HUES48 (cell line): ENCODE measurements around the gene POU6F2.
"Not testable (repeated sequence)": the region's sequence is repeated elsewhere in the genome, so short reads cannot be mapped to it uniquely, and the experiment has no call there.

Experiments used
- H3K27ac ChIP-seq: one replicate; pipeline ENCODE4 v1.7.0; 2013; ENCODE audit warnings: low read depth, low read length, inconsistent platforms
- H3K27me3 ChIP-seq: 2 replicates; pipeline ENCODE4 v1.6.1; 2013; ENCODE audit warnings: mild to moderate bottlenecking, low read length; ENCODE audit not compliant: control insufficient read depth, insufficient read depth
- H3K36me3 ChIP-seq: 2 replicates; pipeline ENCODE4 v1.6.1; 2013; ENCODE audit warnings: low read length; ENCODE audit not compliant: control insufficient read depth, insufficient read depth
- H3K4me1 ChIP-seq: 2 replicates; pipeline ENCODE4 v1.6.1; 2013; ENCODE audit warnings: mild to moderate bottlenecking, low read length; ENCODE audit not compliant: control insufficient read depth, insufficient read depth
- H3K4me3 ChIP-seq: 2 replicates; pipeline ENCODE4 v1.5.1; 2013; ENCODE audit warnings: mild to moderate bottlenecking, low read depth, low read length
- H3K9ac ChIP-seq: 2 replicates; pipeline ENCODE4 v1.6.1; 2013; ENCODE audit warnings: mild to moderate bottlenecking, low read depth, low read length, moderate library complexity
- H3K9me3 ChIP-seq: 2 replicates; pipeline ENCODE4 v1.6.1; 2013; ENCODE audit warnings: low read length; ENCODE audit not compliant: control insufficient read depth, insufficient read depth

Gene POU6F2

GRCh38 chr7:39372383-39372782, 394.7 kb downstream of the POU6F2 start:
- no peaks in the 10 kb centered on the region for H3K36me3 ChIP-seq
- no peak overlapping the region for H3K27ac ChIP-seq
- H3K4me1 ChIP-seq = peaks cover 3% of the 10 kb centered on the region
- H3K4me3 ChIP-seq = no peak overlapping the region
- H3K9ac ChIP-seq = no peak overlapping the region
- no peaks in the 10 kb centered on the region for H3K27me3 ChIP-seq
- no peaks in the 10 kb centered on the region for H3K9me3 ChIP-seq

- Histone ChIP-seq H3K4me1 (peaks cover 3% of the 10 kb centered on the region), H3K36me3 (no peaks in the 10 kb centered on the region), H3K27ac (no peak overlapping the region), H3K9ac (no peak overlapping the region), H3K9me3 (no peaks in the 10 kb centered on the region), H3K27me3 (no peaks in the 10 kb centered on the region), H3K4me3 (no peak overlapping the region)
Measured at GRCh38 chr7:39374436-39375040, 396.8 kb downstream of the POU6F2 start.

- Histone ChIP-seq H3K36me3 (no peaks in the 10 kb centered on the region), H3K9ac (no peak overlapping the region), H3K27me3 (no peaks in the 10 kb centered on the region), H3K4me1 (peaks cover 3% of the 10 kb centered on the region), H3K9me3 (no peaks in the 10 kb centered on the region), H3K4me3 (no peak overlapping the region), H3K27ac (no peak overlapping the region)
Measured at GRCh38 chr7:39375047-39375873, 397.6 kb downstream of the POU6F2 start.

- H3K27ac ChIP-seq = no peak overlapping the region
- no peak overlapping the region for H3K9ac ChIP-seq
- H3K9me3 ChIP-seq = no peaks in the 10 kb centered on the region
- no peak overlapping the region for H3K4me3 ChIP-seq
- H3K4me1 ChIP-seq = peaks cover 3% of the 10 kb centered on the region
- H3K27me3 ChIP-seq = no peaks in the 10 kb centered on the region
- H3K36me3 ChIP-seq = no peaks in the 10 kb centered on the region
Measured at GRCh38 chr7:39375874-39376190, 398.1 kb downstream of the POU6F2 start.

- H3K4me3 ChIP-seq, H3K4me1 ChIP-seq, H3K36me3 ChIP-seq, H3K9ac ChIP-seq, H3K9me3 ChIP-seq, H3K27me3 ChIP-seq, H3K27ac ChIP-seq: not testable (repeated sequence)
Measured at GRCh38 chr7:39376881-39377280, 399.2 kb downstream of the POU6F2 start.

- Histone ChIP-seq H3K4me3 (no peak overlapping the region), H3K4me1 (peaks cover 3% of the 10 kb centered on the region), H3K36me3 (no peaks in the 10 kb centered on the region), H3K9me3 (no peaks in the 10 kb centered on the region), H3K27me3 (no peaks in the 10 kb centered on the region), H3K9ac (no peak overlapping the region), H3K27ac (no peak overlapping the region)
Measured at GRCh38 chr7:39379416-39379815, 401.7 kb downstream of the POU6F2 start.

GRCh38 chr7:39383136-39383535, 405.4 kb downstream of the POU6F2 start:
- Histone ChIP-seq H3K27ac (no peak overlapping the region), H3K9ac (no peak overlapping the region), H3K9me3 (no peaks in the 10 kb centered on the region), H3K4me3 (no peak overlapping the region), H3K27me3 (no peaks in the 10 kb centered on the region), H3K36me3 (no peaks in the 10 kb centered on the region), H3K4me1 (no peaks in the 10 kb centered on the region)

- no peaks in the 10 kb centered on the region for H3K4me1 ChIP-seq
- no peak overlapping the region for H3K4me3 ChIP-seq
- H3K27me3 ChIP-seq = no peaks in the 10 kb centered on the region
- no peak overlapping the region for H3K9ac ChIP-seq
- H3K9me3 ChIP-seq = no peaks in the 10 kb centered on the region
- H3K27ac ChIP-seq = no peak overlapping the region
- H3K36me3 ChIP-seq = no peaks in the 10 kb centered on the region
Measured at GRCh38 chr7:39384386-39384785, 406.7 kb downstream of the POU6F2 start.

- Histone ChIP-seq H3K27ac (no peak overlapping the region), H3K9me3 (no peaks in the 10 kb centered on the region), H3K9ac (no peak overlapping the region), H3K4me1 (no peaks in the 10 kb centered on the region), H3K36me3 (no peaks in the 10 kb centered on the region), H3K27me3 (no peaks in the 10 kb centered on the region), H3K4me3 (no peak overlapping the region)
Measured at GRCh38 chr7:39386718-39387117, 409.0 kb downstream of the POU6F2 start.

- no peak overlapping the region for H3K4me3 ChIP-seq
- H3K27ac ChIP-seq = no peak overlapping the region
- no peaks in the 10 kb centered on the region for H3K27me3 ChIP-seq
- no peaks in the 10 kb centered on the region for H3K9me3 ChIP-seq
- no peak overlapping the region for H3K9ac ChIP-seq
- peaks cover 3% of the 10 kb centered on the region; the same call in 1 of the 2 replicates for H3K4me1 ChIP-seq
- H3K36me3 ChIP-seq = no peaks in the 10 kb centered on the region
Measured at GRCh38 chr7:39392151-39392550, 414.4 kb downstream of the POU6F2 start.

GRCh38 chr7:39394105-39394680, 416.5 kb downstream of the POU6F2 start:
- Histone ChIP-seq H3K4me3 (no peak overlapping the region), H3K36me3 (no peaks in the 10 kb centered on the region), H3K9ac (no peak overlapping the region), H3K27me3 (no peaks in the 10 kb centered on the region), H3K9me3 (no peaks in the 10 kb centered on the region), H3K4me1 (peaks cover 3% of the 10 kb centered on the region; the same call in 1 of the 2 replicates), H3K27ac (no peak overlapping the region)
